WERI-Rb-1 (cell line): ENCODE measurements around the gene BNC2.

Source experiments
- DNase-seq: peaks from one replicate; pipeline ENCODE4 v3.0.0-alpha.2; 2020
- H3K27ac ChIP-seq: fragments of 250-450 bp; sonication (Bioruptor Pico); 2 replicates; pipeline ENCODE4 v1.5.1; 2020; ENCODE audit warnings: mild to moderate bottlenecking, moderate library complexity
- H3K27me3 ChIP-seq: fragments of 250-450 bp; sonication (Bioruptor Pico); 2 replicates; pipeline ENCODE4 v1.5.1; 2021; ENCODE audit warnings: mild to moderate bottlenecking, low read depth, moderate library complexity; ENCODE audit not compliant: insufficient read depth, severe bottlenecking
- H3K36me3 ChIP-seq: fragments of 250-450 bp; sonication (Bioruptor Pico); 2 replicates; pipeline ENCODE4 v1.5.1; 2020; ENCODE audit warnings: mild to moderate bottlenecking, moderate library complexity
- H3K4me3 ChIP-seq: 2 replicates; pipeline ENCODE4 v1.5.1; 2011; ENCODE audit warnings: low read depth, mild to moderate bottlenecking, control low read depth, low read length
- H3K9me3 ChIP-seq: fragments of 250-450 bp; sonication (Bioruptor Pico); 2 replicates; pipeline ENCODE4 v1.5.1; 2021; ENCODE audit warnings: mild to moderate bottlenecking, moderate library complexity; ENCODE audit not compliant: severe bottlenecking
- TF ChIP-seq, protein P1 (sequence below): IDR thresholded peaks from 2 replicates; pipeline ENCODE4 v1.5.1; 2011; ENCODE audit warnings: low read depth, mild to moderate bottlenecking, control low read depth, inconsistent platforms, low read length

The BNC2 gene

DNA sequence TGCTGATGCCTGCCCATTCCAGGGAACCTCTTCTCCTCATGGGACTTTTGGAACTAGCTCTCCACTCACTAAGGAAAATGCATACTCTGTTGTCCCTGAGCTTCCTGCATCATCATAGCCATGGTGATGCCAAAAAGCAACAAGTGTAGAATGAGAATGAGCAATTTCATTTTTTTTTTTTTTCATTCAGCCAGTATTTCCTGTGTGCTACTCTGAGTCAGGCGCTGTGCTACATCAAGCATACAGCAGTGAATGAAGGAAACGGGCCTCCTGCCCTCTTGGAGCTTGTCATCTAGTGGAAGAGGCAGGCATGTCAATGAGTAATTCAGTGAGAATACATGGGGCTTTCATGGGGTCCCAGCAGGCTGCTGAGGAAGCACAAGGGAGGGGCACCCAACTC is 483.1 kb downstream of the BNC2 start:
- Histone ChIP-seq H3K9me3 (no peaks in the 10 kb centered on the region), H3K36me3 (no peaks in the 10 kb centered on the region), H3K27ac (no peak overlapping the region), H3K4me3 (no peak overlapping the region), H3K27me3 (no peaks in the 10 kb centered on the region)
- DNase-seq = no peak
- TF ChIP-seq, protein P1, sequence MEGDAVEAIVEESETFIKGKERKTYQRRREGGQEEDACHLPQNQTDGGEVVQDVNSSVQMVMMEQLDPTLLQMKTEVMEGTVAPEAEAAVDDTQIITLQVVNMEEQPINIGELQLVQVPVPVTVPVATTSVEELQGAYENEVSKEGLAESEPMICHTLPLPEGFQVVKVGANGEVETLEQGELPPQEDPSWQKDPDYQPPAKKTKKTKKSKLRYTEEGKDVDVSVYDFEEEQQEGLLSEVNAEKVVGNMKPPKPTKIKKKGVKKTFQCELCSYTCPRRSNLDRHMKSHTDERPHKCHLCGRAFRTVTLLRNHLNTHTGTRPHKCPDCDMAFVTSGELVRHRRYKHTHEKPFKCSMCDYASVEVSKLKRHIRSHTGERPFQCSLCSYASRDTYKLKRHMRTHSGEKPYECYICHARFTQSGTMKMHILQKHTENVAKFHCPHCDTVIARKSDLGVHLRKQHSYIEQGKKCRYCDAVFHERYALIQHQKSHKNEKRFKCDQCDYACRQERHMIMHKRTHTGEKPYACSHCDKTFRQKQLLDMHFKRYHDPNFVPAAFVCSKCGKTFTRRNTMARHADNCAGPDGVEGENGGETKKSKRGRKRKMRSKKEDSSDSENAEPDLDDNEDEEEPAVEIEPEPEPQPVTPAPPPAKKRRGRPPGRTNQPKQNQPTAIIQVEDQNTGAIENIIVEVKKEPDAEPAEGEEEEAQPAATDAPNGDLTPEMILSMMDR = no peak

DNA sequence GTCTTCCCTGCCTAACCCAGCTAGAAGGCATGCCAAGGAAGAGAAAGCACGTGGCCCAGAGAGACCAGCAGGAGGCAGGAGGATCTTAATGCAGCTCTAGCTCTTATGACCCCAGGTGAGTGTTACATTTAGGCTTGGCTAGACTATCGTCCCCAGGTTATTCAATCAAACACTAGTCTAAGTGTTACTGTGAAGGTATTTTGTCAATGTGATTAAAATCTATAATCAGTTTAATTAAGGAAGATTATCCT is 483.7 kb downstream of the BNC2 start:
- H3K27ac ChIP-seq = no peak overlapping the region
- no peak overlapping the region for H3K4me3 ChIP-seq
- TF ChIP-seq, protein P1 = peak; percentile 38; the same call in 1 of the 2 replicates
- H3K36me3 ChIP-seq = no peaks in the 10 kb centered on the region
- no peaks in the 10 kb centered on the region for H3K27me3 ChIP-seq
- H3K9me3 ChIP-seq = no peaks in the 10 kb centered on the region
- peak; percentile 16 for DNase-seq

DNA sequence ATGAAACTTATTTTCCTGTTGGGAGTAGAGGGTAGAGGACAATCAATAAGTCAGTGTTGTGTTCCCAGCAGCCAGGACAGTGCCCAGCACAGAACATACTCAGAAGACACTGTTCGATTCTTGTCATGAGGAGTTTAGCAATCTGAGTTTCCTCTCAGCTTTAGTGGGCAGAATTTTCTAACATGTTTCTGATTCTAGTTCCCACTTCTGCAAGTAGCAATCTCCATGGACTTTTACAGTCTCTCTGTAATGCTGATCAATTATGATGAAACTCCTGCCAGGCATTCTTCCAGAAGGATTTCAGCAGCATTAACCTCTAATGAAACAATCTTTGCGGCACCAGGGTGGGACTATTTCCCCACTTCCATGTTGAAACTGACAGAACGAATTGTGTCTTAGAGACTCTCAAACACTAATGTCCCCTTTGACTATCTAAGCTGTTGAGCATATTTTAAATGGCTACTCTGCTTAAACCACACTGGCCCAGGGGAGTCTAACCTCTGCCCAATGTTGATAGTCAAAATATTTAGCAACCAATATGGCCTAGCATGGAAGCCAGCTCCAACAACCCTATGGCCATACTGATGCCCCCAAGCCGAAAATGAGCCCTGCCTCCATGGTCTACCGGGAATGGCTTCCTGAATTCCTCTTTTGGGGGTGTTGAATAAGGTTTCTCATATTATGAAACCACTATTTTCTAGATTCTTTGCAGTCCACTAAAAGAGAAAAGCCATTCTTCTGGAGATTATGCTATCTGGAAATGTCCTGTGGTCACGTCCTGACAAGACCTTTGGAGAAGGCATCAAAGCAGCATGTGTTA is 484.3 kb downstream of the BNC2 start:
- Histone ChIP-seq H3K27ac (no peak overlapping the region), H3K27me3 (no peaks in the 10 kb centered on the region), H3K4me3 (no peak overlapping the region), H3K36me3 (no peaks in the 10 kb centered on the region), H3K9me3 (no peaks in the 10 kb centered on the region)
- TF ChIP-seq, protein P1 = no peak
- no peak for DNase-seq

DNA sequence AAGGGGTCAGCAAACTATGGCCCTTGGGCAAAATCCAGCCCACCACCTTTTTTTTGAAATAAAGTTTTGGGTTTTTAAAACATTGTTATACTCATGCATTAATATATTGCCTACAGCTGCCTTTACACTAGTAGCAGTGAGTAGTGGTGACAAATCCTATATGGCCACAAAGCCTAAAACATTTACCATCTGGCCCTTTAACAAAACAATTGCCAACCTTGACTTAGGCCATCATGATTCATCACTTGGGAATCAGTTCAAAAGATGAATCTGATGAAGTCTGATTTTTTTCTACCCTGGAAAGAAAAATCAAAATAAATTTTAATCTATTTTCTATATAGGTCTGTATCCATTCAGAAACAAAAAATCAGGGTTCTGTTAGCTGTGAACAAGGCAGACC is 484.9 kb downstream of the BNC2 start:
- no peak for DNase-seq
- Histone ChIP-seq H3K36me3 (no peaks in the 10 kb centered on the region), H3K27ac (no peak overlapping the region), H3K9me3 (no peaks in the 10 kb centered on the region), H3K4me3 (no peak overlapping the region), H3K27me3 (no peaks in the 10 kb centered on the region)
- TF ChIP-seq, protein P1 = no peak

DNA sequence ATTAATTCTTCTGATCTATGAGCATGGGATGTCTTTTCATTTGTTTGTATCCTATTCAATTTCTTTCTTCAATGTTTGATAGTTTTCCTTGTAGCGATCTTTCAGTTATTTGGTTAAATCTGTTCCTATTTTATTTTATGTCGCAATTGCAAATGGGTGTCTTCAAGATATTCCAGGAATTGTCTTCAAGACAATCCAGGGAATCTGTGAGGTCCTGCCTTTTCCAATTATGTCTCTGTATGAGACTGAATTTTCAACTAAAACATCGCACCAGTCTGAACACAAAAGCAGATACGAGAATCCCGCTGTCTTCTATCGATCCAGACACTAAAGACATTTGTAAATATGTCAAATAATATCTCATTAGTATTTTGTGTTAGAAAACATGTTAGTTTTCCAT is 485.5 kb downstream of the BNC2 start:
- Histone ChIP-seq H3K9me3 (no peaks in the 10 kb centered on the region), H3K4me3 (no peak overlapping the region), H3K36me3 (no peaks in the 10 kb centered on the region), H3K27me3 (no peaks in the 10 kb centered on the region), H3K27ac (no peak overlapping the region)
- TF ChIP-seq, protein P1 = no peak
- DNase-seq = no peak

DNA sequence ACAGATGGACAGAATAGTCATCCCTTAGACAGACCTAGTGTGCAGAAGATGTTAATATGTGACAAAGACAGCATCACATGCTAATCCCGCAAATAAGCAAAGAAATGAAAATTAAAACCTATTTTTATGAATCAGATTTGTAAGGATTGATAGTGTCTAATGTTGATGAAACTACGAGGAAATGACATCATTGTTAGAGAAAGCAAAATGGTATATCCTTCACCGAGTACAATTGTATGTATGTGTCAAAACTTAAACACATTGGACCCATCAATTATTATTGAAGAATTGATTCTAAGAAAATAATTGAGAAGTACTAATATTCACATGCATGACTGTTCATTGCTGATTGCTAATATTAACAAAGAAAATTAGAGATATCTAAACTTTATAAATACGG is 493.2 kb downstream of the BNC2 start:
- DNase-seq = no peak
- H3K27ac ChIP-seq = no peak overlapping the region
- TF ChIP-seq, protein P1 = no peak

More for the DNA sequence above, 493.2 kb downstream of the BNC2 start:
- no peaks in the 10 kb centered on the region for H3K27me3 ChIP-seq
- H3K9me3 ChIP-seq = no peaks in the 10 kb centered on the region
- no peak overlapping the region for H3K4me3 ChIP-seq
- H3K36me3 ChIP-seq = no peaks in the 10 kb centered on the region
